Stimulated activated naive B cell treated with anti-CD40 and anti-IgM and Interleukin-4, amounts not matched to agents 10 μg/mL and 1 μg/mL and 100 μg/mL, for 72 hours (primary cell): ENCODE data around the gene KRT79.
"Not testable (repeated sequence)": the region's sequence is repeated elsewhere in the genome, so short reads cannot be mapped to it uniquely, and the experiment has no call there.

Experiments
- ATAC-seq, 2 donors: fragments of 150-1000 bp; cut with Tn5 transposase; replicated peaks; 2 replicates each; pipeline ENCODE4 v1.10.0; 2021; ENCODE audit warnings: moderate library complexity in 1 of 2
- DNase-seq: peaks from one replicate; pipeline ENCODE4 v3.0.0; 2021
- H3K27ac Mint-ChIP-seq: one replicate; pipeline ENCODE4 v1.8.0; 2022; ENCODE audit warnings: mild to moderate bottlenecking, mixed read lengths
- H3K27me3 Mint-ChIP-seq, 2 donors: one replicate each; pipeline ENCODE4 v1.8.0; 2022; ENCODE audit warnings: mixed read lengths in 2 of 2
- H3K36me3 Mint-ChIP-seq, 2 donors: one replicate each; pipeline ENCODE4 v1.8.0; 2022; ENCODE audit warnings: mixed read lengths in 2 of 2, mild to moderate bottlenecking in 1 of 2
- H3K4me1 Mint-ChIP-seq, 2 donors: one replicate each; pipeline ENCODE4 v1.8.0; 2022; ENCODE audit warnings: mixed read lengths in 2 of 2, mild to moderate bottlenecking in 1 of 2
- H3K4me3 Mint-ChIP-seq, 2 donors: one replicate each; pipeline ENCODE4 v1.8.0; 2022; ENCODE audit warnings: mild to moderate bottlenecking in 2 of 2, mixed read lengths in 2 of 2, moderate library complexity in 1 of 2
- H3K9me3 Mint-ChIP-seq, 2 donors: one replicate each; pipeline ENCODE4 v1.8.0; 2022; ENCODE audit warnings: mixed read lengths in 2 of 2, mild to moderate bottlenecking in 1 of 2

Gene KRT79

GRCh38 chr12:52833922-52834726, at the start of gene KRT79:
KRT79 (minus strand) TSS chr12:52834311; CDS start chr12:52834260, 51 bp downstream.
- no peak within 1 kb of the TSS for H3K4me3 Mint-ChIP-seq
- DNase-seq, result no peak

GRCh38 chr12:52880499-52880898, 46.4 kb upstream of the KRT79 start:
- not testable (repeated sequence) for H3K4me3 Mint-ChIP-seq, H3K36me3 Mint-ChIP-seq, H3K9me3 Mint-ChIP-seq, DNase-seq, ATAC-seq
- peak overlapping the region; percentile 65 for H3K27ac Mint-ChIP-seq
- H3K4me1 Mint-ChIP-seq, result peaks cover 13 to 17% of the 10 kb centered on the region in 2 donors
- H3K27me3 Mint-ChIP-seq, result peaks cover 23 to 42% of the 10 kb centered on the region in 2 donors

More at GRCh38 chr12:52833922-52834726, at the start of gene KRT79:
- Mint-ChIP-seq H3K4me1 (no peaks in the 10 kb centered on the region), H3K36me3 (no peaks in the 10 kb centered on the region), H3K27me3 (peaks cover 37 to 40% of the 10 kb centered on the region in 2 donors), H3K27ac (no peak within 1 kb of the TSS), H3K9me3 (no peaks in the 10 kb centered on the region)
- no peak for ATAC-seq

GRCh38 chr12:52879394-52880351, 45.6 kb upstream of the KRT79 start:
- Mint-ChIP-seq H3K4me1 (peaks cover 15 to 21% of the 10 kb centered on the region in 2 donors), H3K27me3 (peaks cover 27 to 47% of the 10 kb centered on the region in 2 donors), H3K9me3 (no peaks in the 10 kb centered on the region), H3K27ac (no peak overlapping the region), H3K4me3 (peak overlapping the region; percentile 70 to 74), H3K36me3 (no peaks in the 10 kb centered on the region)
- ATAC-seq (peak; percentile 93 to 96), DNase-seq (peak; percentile 64)

DNA sequence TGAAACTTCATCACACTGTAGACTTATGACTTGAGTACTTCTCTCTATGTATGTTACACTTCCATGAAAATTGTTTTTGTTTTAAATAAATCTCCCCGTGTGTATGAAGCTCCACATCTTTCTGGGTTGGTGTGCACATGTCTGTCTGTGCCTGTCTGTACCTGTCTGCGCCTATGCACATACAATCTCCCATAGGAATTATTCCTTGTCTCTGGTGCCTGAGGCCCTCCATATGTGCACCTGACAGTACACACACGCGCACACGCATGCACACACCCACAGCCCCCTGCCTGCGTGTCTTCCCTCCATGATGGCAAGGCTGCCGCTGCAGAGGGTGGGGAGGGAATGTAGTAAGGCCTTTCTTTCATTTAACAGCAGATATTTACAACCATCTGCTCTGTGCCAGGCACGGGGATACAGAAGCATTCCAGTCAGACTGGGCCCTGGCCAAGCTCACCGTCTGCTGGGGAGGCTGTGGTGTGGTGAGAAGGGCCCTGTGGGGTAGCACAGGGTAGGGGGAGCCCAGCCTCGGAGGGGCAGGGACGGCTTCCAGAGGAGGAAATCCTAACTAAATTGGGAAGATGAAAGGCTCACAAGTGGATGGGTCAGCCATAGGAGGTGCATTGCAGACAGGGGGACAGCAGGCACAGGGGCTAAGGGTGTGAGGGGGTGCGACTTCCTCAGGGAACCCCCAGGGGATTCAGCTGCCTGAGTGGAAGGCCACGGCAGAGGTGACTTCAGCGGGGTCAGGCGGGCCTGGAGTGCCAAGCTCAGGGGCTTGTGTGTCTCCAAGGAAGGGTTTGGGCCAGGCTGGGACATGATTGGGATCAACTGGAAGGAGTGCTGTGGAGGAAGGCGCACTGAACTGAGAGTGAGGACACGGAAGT, 44.6 kb upstream of the KRT79 start:
- ATAC-seq (no peak), DNase-seq (no peak)
- Mint-ChIP-seq H3K4me1 (peaks cover 20 to 30% of the 10 kb centered on the region in 2 donors), H3K27me3 (peaks cover 27 to 54% of the 10 kb centered on the region in 2 donors), H3K36me3 (no peaks in the 10 kb centered on the region), H3K4me3 (no peak overlapping the region), H3K9me3 (no peaks in the 10 kb centered on the region), H3K27ac (no peak overlapping the region)

- DNase-seq (no peak), ATAC-seq (no peak)
- Mint-ChIP-seq H3K9me3 (no peaks in the 10 kb centered on the region), H3K27ac (no peak overlapping the region), H3K27me3 (peaks cover 42 to 63% of the 10 kb centered on the region in 2 donors), H3K36me3 (no peaks in the 10 kb centered on the region), H3K4me3 (no peak overlapping the region), H3K4me1 (peaks cover 27 to 36% of the 10 kb centered on the region in 2 donors)
Observed at GRCh38 chr12:52877242-52877641, 43.1 kb upstream of the KRT79 start.

DNA sequence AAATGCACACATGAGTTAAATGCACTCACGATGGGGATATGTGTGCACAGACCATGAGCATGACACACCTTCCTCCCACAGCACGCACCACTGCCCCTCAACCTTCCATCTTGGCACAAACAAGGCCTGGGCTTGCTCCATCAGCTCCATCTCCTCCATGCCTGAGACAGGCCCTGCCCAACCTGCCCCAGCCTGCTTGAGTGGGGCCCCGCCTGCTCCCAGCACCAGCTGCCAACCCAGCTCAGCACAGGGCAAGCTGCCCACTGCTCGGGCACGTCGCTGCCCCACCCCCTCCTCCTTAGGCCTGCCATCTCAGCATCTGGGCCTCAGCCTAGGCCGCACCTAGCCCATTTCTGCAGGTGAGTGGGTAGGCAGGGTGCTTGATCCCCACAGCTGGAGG, 42.3 kb upstream of the KRT79 start:
- DNase-seq (no peak), ATAC-seq (no peak)
- Mint-ChIP-seq H3K4me1 (peaks cover 27 to 36% of the 10 kb centered on the region in 2 donors), H3K27ac (no peak overlapping the region), H3K4me3 (no peak overlapping the region), H3K9me3 (no peaks in the 10 kb centered on the region), H3K36me3 (no peaks in the 10 kb centered on the region), H3K27me3 (peaks cover 45 to 65% of the 10 kb centered on the region in 2 donors)

- DNase-seq (no peak), ATAC-seq (no peak)
- Mint-ChIP-seq H3K27me3 (peaks cover 35 to 63% of the 10 kb centered on the region in 2 donors), H3K4me3 (peak overlapping the region; percentile 78 to 84), H3K27ac (peak overlapping the region; percentile 70), H3K4me1 (peaks cover 28 to 42% of the 10 kb centered on the region in 2 donors), H3K36me3 (no peaks in the 10 kb centered on the region), H3K9me3 (no peaks in the 10 kb centered on the region)
Observed at GRCh38 chr12:52874573-52875435, 40.7 kb upstream of the KRT79 start.

DNA sequence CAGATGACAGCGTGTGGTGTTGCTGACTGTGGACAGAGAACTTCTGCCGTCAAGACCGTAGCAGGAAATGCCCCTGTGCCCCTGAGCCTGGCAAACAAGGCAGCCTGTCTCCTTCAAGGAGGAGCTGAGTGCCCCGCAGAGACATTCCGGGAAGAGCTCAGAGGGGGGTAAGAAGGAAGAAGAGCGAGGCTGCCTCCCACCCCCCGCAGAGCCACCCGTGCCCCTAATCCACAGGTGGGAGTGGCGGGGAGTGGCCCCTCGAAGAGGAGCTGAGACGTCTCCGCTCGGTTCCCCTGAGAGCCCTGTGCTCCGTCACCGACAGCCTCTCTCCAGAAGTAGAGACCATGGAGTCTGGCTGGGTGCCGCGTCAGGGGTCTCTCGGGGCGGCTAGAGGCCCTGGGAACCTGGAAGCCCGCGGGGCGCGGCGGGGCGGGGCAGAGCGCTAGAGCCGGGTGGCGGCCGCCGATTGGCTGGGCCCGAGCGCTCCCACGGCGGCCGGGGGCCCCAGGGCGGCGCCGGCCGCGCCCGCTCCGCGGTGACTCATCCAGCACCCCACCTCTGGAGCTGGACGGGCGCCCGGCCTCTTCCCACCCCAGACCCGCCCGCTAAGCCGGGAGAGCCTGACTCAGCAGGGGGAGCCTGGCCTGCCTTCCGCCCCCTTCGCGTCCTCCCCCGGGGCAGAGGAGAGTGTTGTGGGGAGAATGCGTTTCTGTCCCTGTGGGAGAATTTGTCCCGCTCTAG, 39.9 kb upstream of the KRT79 start:
- H3K9me3 Mint-ChIP-seq, result no peaks in the 10 kb centered on the region
- H3K4me3 Mint-ChIP-seq, result peak overlapping the region; percentile 81 to 84
- ATAC-seq (peak; percentile 60 to 66), DNase-seq (no peak)
- H3K27me3 Mint-ChIP-seq, result peaks cover 38 to 60% of the 10 kb centered on the region in 2 donors
- H3K4me1 Mint-ChIP-seq, result peaks cover 24 to 34% of the 10 kb centered on the region in 2 donors
- H3K36me3 Mint-ChIP-seq, result no peaks in the 10 kb centered on the region
- no peak overlapping the region for H3K27ac Mint-ChIP-seq

DNA sequence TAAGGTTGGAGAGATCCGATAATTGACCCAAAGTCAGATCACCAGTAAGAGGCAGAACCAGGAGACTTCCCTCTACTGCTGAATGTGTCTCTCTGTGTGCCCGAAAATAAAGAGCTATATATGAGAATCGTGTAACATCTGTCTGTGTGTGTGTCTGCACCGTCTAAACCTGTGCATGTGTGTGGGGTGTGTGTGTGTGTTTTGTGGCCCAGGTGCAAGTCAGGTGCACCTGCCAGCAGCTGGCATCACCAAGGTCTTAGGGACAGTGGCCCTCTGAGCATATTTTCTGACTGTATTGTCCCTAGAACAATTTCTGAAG, 39.4 kb upstream of the KRT79 start:
- ATAC-seq (no peak), DNase-seq (no peak)
- H3K4me3 Mint-ChIP-seq, result peak overlapping the region; percentile 81 to 84
- peaks cover 22 to 31% of the 10 kb centered on the region in 2 donors for H3K4me1 Mint-ChIP-seq
- peaks cover 42 to 56% of the 10 kb centered on the region in 2 donors for H3K27me3 Mint-ChIP-seq
- no peaks in the 10 kb centered on the region for H3K9me3 Mint-ChIP-seq
- H3K36me3 Mint-ChIP-seq, result no peaks in the 10 kb centered on the region
- H3K27ac Mint-ChIP-seq, result no peak overlapping the region

GRCh38 chr12:52872644-52873389, 38.7 kb upstream of the KRT79 start:
- Mint-ChIP-seq H3K9me3 (no peaks in the 10 kb centered on the region), H3K4me3 (peak overlapping the region in 1 of 2 donors; percentile 81), H3K27ac (no peak overlapping the region), H3K36me3 (no peaks in the 10 kb centered on the region), H3K27me3 (peaks cover 42 to 55% of the 10 kb centered on the region in 2 donors), H3K4me1 (peaks cover 23 to 33% of the 10 kb centered on the region in 2 donors)
- DNase-seq, result no peak
- no peak for ATAC-seq

GRCh38 chr12:52871291-52872039, 37.4 kb upstream of the KRT79 start:
- DNase-seq, result no peak
- no peak for ATAC-seq
- H3K9me3 Mint-ChIP-seq, result no peaks in the 10 kb centered on the region
- H3K27me3 Mint-ChIP-seq, result peaks cover 46 to 50% of the 10 kb centered on the region in 2 donors
- no peak overlapping the region for H3K27ac Mint-ChIP-seq
- peaks cover 30 to 44% of the 10 kb centered on the region in 2 donors for H3K4me1 Mint-ChIP-seq
- no peak overlapping the region for H3K4me3 Mint-ChIP-seq
- H3K36me3 Mint-ChIP-seq, result no peaks in the 10 kb centered on the region
